Stimulated activated CD4-positive, alpha-beta T cell treated with anti-CD3 and anti-CD28 coated beads, Interleukin-1b, Interleukin-23, amount 100 ng/mL, for 1 hour (primary cell): ENCODE data around the gene ATG9A.

ENCODE experiments used
- DNase-seq, 2 donors: peaks; one replicate each; pipeline ENCODE4 v3.0.0-alpha.2; 2020; ENCODE audit warnings: low read depth in 2 of 2

ATG9A gene

GRCh38 chr2:219252570-219252899 lies 23.1 kb upstream of the ATG9A start:
- DNase-seq: no peak

DNA sequence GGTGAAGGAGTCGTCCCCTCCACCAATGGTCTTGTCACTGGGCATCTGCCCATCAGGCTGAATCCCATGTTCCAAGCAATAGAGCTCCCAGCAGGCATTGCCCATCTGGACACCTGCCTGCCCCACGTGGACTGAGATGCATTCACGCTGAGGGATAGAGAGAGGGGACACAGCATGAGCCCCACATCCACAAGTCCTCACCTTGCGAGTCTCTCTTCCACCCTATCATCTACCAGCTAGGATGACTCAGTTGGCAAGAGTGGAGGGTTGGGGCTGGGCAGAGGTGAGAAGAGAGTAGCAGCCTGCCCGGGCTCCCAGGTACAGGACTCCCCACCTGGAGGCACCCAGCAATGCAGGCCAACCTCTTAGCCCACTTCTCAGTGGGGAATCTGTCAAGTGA lies 22.6 kb upstream of the ATG9A start:
- DNase-seq: no peak

GRCh38 chr2:219251656-219252055 lies 22.2 kb upstream of the ATG9A start:
- DNase-seq: no peak

GRCh38 chr2:219250049-219250781 lies 20.8 kb upstream of the ATG9A start:
- DNase-seq: no peak

GRCh38 chr2:219249203-219249980 lies 20.0 kb upstream of the ATG9A start:
- no peak for DNase-seq

- DNase-seq: no peak
These were observed 19.4 kb upstream of the ATG9A start for GRCh38 chr2:219248845-219249202.

DNA sequence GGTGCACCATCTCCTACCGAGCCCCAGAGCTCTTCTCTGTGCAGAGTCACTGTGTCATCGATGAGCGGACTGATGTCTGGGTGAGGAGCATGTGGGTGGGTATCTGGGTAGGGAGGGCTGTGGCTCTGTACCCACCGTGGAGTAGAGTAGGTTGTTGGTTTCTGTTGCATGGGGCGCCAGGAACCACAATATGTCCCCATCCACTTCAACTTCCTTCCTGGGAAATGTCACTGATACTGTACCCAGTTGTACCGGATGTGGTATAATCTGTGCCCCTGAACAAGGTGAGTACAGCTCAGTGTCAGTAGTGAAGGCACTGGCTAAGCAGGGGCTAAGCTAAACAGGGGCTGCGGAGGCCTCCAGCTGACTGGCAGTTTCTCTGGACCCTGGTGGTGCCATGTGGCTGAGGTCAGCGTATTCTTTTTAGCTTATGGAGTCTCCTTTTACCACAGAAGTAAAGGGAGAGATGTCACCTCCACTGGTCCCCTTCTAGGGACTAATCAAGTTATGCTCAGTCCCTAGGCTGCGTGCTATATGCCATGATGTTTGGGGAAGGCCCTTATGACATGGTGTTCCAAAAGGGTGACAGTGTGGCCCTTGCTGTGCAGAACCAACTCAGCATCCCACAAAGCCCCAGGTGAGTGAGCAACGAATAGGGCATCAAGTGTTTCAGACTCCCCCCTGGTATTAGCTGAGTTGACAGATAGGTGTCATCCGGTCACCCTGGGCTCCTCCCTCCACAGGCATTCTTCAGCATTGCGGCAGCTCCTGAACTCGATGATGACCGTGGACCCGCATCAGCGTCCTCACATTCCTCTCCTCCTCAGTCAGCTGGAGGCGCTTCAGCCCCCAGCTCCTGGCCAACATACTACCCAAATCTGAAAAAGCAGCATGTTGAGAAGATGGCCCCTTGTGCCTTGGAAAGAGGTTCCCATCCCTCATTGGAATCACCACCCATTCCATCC lies 18.5 kb upstream of the ATG9A start:
- DNase-seq: no peak

DNA sequence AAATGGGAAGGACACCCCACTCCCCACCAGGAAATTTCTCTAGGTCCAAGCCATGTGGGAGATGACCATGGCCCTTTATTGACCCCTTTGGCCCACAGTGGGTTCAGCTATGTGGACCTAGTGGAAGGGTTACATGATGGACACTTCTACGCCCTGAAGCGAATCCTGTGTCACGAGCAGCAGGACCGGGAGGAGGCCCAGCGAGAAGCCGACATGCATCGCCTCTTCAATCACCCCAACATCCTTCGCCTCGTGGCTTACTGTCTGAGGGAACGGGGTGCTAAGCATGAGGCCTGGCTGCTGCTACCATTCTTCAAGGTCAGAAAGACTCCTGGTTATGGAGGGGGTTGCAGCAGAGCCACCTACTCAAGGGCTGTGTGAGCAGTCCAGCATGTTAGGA lies 17.1 kb upstream of the ATG9A start:
- no peak for DNase-seq

- no peak for DNase-seq
These were observed 16.4 kb upstream of the ATG9A start for GRCh38 chr2:219245899-219246230.

- DNase-seq: peak; percentile 69 to 76
These were observed 15.9 kb upstream of the ATG9A start, which contains the start of the genes GLB1L and STK16 for GRCh38 chr2:219245148-219245898. GLB1L (minus strand) TSS chr2:219245444; CDS start chr2:219243573, 1,871 bp downstream. STK16 (plus strand) TSS chr2:219245479; CDS start chr2:219246000, 521 bp downstream.

- no peak for DNase-seq
These were observed 15.3 kb upstream of the ATG9A start for GRCh38 chr2:219244789-219245147.

GRCh38 chr2:219243291-219243761 lies 13.9 kb upstream of the ATG9A start:
- DNase-seq: no peak

- no peak for DNase-seq
These were observed 4.9 kb upstream of the ATG9A start for GRCh38 chr2:219234331-219234730.

DNA sequence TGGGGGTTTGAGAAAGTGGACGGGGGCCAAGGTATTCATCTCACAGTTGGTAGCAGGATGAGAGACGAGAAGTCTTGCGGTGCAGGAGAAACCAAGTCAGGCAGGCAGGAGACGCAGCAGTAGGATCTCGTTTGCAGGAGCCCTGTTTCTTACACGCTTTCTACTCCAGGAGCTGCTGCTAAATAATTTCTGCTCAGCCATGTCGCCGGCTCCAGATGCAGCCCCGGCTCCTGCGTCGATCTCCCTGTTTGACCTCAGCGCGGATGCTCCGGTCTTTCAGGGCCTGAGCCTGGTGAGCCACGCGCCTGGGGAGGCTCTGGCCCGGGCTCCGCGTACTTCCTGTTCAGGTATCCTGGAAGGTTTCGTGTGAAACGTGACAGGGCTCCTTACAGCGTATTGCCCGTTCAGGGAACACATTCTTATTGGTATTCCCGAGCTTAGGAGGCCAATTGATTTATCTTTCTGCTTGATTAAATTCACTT lies 664 bp upstream of the ATG9A start:
- DNase-seq: no peak

GRCh38 chr2:219228911-219229304 lies 528 bp downstream of the ATG9A start:
- no peak for DNase-seq

DNA sequence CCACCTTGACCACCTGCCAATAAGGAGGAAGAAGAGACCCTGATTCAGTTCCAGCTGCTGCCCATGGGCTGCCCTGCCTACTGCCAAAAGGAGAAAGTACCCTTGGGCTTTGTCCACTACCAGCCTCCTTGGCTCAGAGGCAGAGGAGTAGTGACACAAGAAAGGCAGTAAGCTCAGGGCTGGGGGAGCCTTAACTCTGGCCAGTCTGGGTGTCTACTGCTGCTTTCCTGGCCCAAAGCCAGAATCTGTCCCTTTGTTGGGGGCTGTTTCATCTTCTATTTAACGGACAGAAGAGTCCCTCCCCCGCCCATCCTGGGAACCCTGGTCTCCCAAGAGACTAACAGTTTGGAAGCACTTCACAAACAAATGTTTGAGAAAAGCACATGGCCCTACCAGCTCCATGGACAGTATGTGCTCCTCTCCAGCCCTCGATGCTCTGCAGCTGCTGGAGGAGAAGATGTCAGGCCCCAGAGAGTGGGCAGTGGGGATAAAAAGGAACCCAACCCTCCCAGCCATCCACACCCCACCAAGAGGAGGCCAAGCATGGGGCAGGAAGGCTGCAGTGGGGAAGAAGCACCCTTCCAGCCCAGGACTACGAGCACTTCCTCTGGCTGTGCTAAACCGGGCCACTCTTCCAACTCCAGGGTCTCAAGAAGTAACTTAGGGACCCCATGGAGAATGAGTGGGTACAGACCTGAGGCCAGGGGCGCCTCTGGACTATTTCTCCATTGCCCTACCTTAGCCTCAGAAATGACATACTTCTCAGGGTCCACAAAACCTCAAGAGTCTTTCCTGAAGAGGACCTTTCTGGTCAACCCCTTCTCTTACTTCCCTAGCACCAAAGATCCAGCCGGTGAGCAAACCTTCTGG lies 1.2 kb downstream of the ATG9A start:
- DNase-seq: no peak

DNA sequence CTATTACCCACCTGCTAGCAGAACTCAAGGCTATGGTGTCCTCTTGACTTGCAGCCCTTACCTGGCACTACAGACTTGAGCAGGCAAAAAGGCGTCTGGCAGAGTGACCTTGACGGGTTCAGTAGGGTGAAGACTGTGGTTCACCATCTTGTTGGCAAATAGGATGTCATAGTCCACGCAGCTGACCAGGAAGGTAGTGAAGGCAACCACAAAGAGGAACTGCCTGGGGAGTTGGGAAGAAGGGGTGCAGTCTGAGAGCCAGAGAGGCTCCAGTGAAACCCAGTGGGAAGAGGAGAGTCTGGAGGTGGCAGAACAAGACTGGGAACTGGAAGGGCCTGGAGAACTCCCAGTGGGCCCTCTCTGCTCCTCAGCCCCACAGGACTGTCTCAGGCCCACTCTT lies 4.1 kb downstream of the ATG9A start:
- DNase-seq: no peak

GRCh38 chr2:219223831-219224610 lies 5.4 kb downstream of the ATG9A start:
- DNase-seq: no peak

DNA sequence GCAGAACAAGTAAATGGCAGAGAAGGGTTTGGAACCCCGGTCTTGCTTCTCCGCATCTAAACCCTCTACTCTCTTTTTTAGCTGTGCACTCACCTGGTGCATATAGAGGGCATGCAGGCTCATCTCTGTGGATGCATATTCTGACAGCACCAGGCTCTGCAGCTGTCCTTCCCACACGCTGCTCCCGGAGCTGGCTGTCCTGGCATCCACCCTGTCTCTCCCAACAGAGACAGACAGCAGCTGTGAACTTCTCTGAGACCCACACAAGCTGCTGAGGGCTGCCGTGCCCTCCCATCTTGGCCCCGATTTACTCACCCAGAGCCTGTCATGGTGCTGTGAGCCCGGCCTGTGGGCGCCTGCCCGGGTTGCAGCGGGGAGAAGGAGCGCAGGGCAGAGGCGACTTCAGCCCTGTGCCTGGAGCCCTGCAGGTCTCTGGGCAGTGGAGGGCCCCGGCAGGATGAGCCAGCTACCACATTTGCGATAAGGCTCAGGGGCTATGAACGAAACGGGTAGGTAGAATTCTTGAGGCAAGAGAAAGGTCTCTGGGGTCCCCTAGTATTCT lies 7.4 kb downstream of the ATG9A start:
- DNase-seq: no peak
